Tibial nerve (tissue), 4 donors: Measurements from ENCODE around the gene NTM. TPM values are rescaled to one million over a fixed set of nuclear protein-coding genes. Genes with fewer than 3 reads are reported as not detected.
A peak's percentile ranks its signal among the peaks of the same experiment; 100 is the strongest.
"Not testable (repeated sequence)": the region's sequence is repeated elsewhere in the genome, so short reads cannot be mapped to it uniquely, and the experiment has no call there.

Experiments used
- DNase-seq, 2 donors: peaks; one replicate each; pipeline ENCODE4 v3.0.0-alpha.2; 2019; ENCODE audit warnings: low spot score in 2 of 2
- H3K27ac ChIP-seq, 4 donors: fragments of 200-600 bp; sonication (generic) in 3 of 4; one replicate each; pipeline ENCODE4 v1.5.1; 2017 to 2019; ENCODE audit warnings: mild to moderate bottlenecking in 1 of 4
- H3K27me3 ChIP-seq, 2 donors: fragments of 200-600 bp; sonication (generic) in 1 of 2; one replicate each; pipeline versions ENCODE4 v1.5.1 to v1.6.0; 2017 to 2019
- H3K36me3 ChIP-seq, 3 donors: fragments of 200-600 bp; sonication (generic); one replicate each; pipeline ENCODE4 v1.5.1; 2018 to 2019
- H3K4me1 ChIP-seq, 4 donors: fragments of 200-600 bp; sonication (generic) in 3 of 4; one replicate each; pipeline ENCODE4 v1.5.1; 2017 to 2019
- H3K4me3 ChIP-seq, 4 donors: fragments of 200-600 bp; sonication (generic) in 3 of 4; one replicate each; pipeline ENCODE4 v1.5.1; 2017 to 2019; ENCODE audit warnings: mild to moderate bottlenecking in 1 of 4, moderate library complexity in 1 of 4
- H3K9me3 ChIP-seq, 4 donors: fragments of 200-600 bp; sonication (generic) in 3 of 4; one replicate each; pipeline ENCODE4 v1.5.1; 2017 to 2019
- CTCF ChIP-seq, 5 experiments: fragments of 200-600 bp in 3 of 5; fragments of 450-650 bp in 2 of 5; sonication (generic) in 3 of 5; IDR thresholded peaks; one replicate each; pipeline ENCODE4 v1.5.1; 2016 to 2019; ENCODE audit warnings: antibody characterized with exemption in 5 of 5, mild to moderate bottlenecking in 3 of 5, moderate library complexity in 2 of 5
- EP300 ChIP-seq, 2 donors: sonication (generic); formaldehyde crosslinking; IDR thresholded peaks; one replicate each; pipeline ENCODE4 v1.6.1; 2017; ENCODE audit warnings: antibody characterized with exemption in 2 of 2, mild to moderate bottlenecking in 1 of 2
- POLR2A ChIP-seq, 2 donors: fragments of 450-650 bp; IDR thresholded peaks; one replicate each; pipeline ENCODE4 v1.6.1; 2017; ENCODE audit warnings: antibody characterized with exemption in 2 of 2, mild to moderate bottlenecking in 2 of 2, moderate library complexity in 2 of 2
- WGBS, 2 donors: methylation state at CpG; one replicate each; pipeline ENCODE4 v1.1.5; 2018; 5-methylcytosine and 5-hydroxymethylcytosine counted together
- total RNA-seq, 4 donors: library from RNA; depleted of rRNA; stranded (reverse); fragments of >200 nt; gene quantifications; one replicate each; pipeline ENCODE4 v1.1.0, GENCODE V29; 2016

Gene NTM
- total RNA-seq, 4 donors from 2014 or later, result 3.7 to 11.4 (median 10.8) TPM

- Histone ChIP-seq H3K4me3 (no peak overlapping the region), H3K9me3 (no peaks in the 10 kb centered on the region), H3K36me3 (no peaks in the 10 kb centered on the region), H3K4me1 (peaks cover 0 to 9% (median 0%) of the 10 kb centered on the region in 4 donors), H3K27ac (no peak overlapping the region), H3K27me3 (no peaks in the 10 kb centered on the region)
- DNase-seq, result no peak
- WGBS, 2 donors, result 42 to 54% methylated on average over 3 of the region's 3 CpGs
- no peak for TF ChIP-seq EP300 (IDR thresholded peaks at IDR 0.05)
- TF ChIP-seq POLR2A (IDR thresholded peaks at IDR 0.05), result no peak
- TF ChIP-seq CTCF (IDR thresholded peaks at IDR 0.05), result no peak
Observed at GRCh38 chr11:131486100-131486499, 115.7 kb downstream of the NTM start.

- no peak overlapping the region for H3K27ac ChIP-seq
- no peaks in the 10 kb centered on the region for H3K27me3 ChIP-seq
- no peak overlapping the region for H3K4me3 ChIP-seq
- TF ChIP-seq EP300 (IDR thresholded peaks at IDR 0.05) (no peak), CTCF (IDR thresholded peaks at IDR 0.05) (no peak)
- H3K4me1 ChIP-seq, result peaks cover 0 to 9% (median 0%) of the 10 kb centered on the region in 4 donors
- WGBS, 2 donors, result 51 to 70% methylated on average over 2 of the region's 2 CpGs
- H3K9me3 ChIP-seq, result no peaks in the 10 kb centered on the region
- DNase-seq, result no peak
- H3K36me3 ChIP-seq, result no peaks in the 10 kb centered on the region
Observed at GRCh38 chr11:131486937-131487635, 116.7 kb downstream of the NTM start.

- TF ChIP-seq CTCF (IDR thresholded peaks at IDR 0.05), result no peak
- no peak for TF ChIP-seq POLR2A (IDR thresholded peaks at IDR 0.05)
- no peak for TF ChIP-seq EP300 (IDR thresholded peaks at IDR 0.05)
- Histone ChIP-seq H3K36me3 (no peaks in the 10 kb centered on the region), H3K27me3 (no peaks in the 10 kb centered on the region), H3K9me3 (no peaks in the 10 kb centered on the region), H3K4me1 (peaks cover 0 to 9% (median 0%) of the 10 kb centered on the region in 4 donors), H3K27ac (no peak overlapping the region), H3K4me3 (no peak overlapping the region)
- DNase-seq, result peak in 1 of 2 donors; percentile 9
- WGBS, 2 donors, result 36 to 38% methylated on average over 4 of the region's 4 CpGs
Observed at GRCh38 chr11:131488238-131488637, 117.8 kb downstream of the NTM start.

GRCh38 chr11:131491503-131491902, 121.1 kb downstream of the NTM start:
- no peaks in the 10 kb centered on the region for H3K36me3 ChIP-seq
- WGBS, 2 donors, result 79 to 82% methylated on average over 4 of the region's 4 CpGs
- TF ChIP-seq EP300 (IDR thresholded peaks at IDR 0.05) (no peak), POLR2A (IDR thresholded peaks at IDR 0.05) (no peak), CTCF (IDR thresholded peaks at IDR 0.05) (no peak)

GRCh38 chr11:131495423-131495822, 125.0 kb downstream of the NTM start:
- H3K4me3 ChIP-seq, result no peak overlapping the region
- no peak overlapping the region for H3K27ac ChIP-seq
- TF ChIP-seq POLR2A (IDR thresholded peaks at IDR 0.05) (no peak), CTCF (IDR thresholded peaks at IDR 0.05) (no peak), EP300 (IDR thresholded peaks at IDR 0.05) (no peak)
- no peaks in the 10 kb centered on the region for H3K9me3 ChIP-seq
- no peaks in the 10 kb centered on the region for H3K27me3 ChIP-seq
- no peaks in the 10 kb centered on the region for H3K36me3 ChIP-seq
- H3K4me1 ChIP-seq, result peaks cover 0 to 3% (median 0%) of the 10 kb centered on the region in 4 donors
- peak; percentile 22 to 45 for DNase-seq
- 47 to 57% methylated on average over 6 of the region's 6 CpGs for WGBS, 2 donors

More at GRCh38 chr11:131491503-131491902, 121.1 kb downstream of the NTM start:
- Histone ChIP-seq H3K27me3 (no peaks in the 10 kb centered on the region), H3K4me1 (peaks cover 0 to 12% (median 0%) of the 10 kb centered on the region in 4 donors), H3K9me3 (no peaks in the 10 kb centered on the region), H3K4me3 (no peak overlapping the region), H3K27ac (no peak overlapping the region)
- DNase-seq, result no peak

- not testable (repeated sequence) for H3K4me3 ChIP-seq, H3K9me3 ChIP-seq, H3K36me3 ChIP-seq, H3K27ac ChIP-seq, H3K27me3 ChIP-seq, H3K4me1 ChIP-seq, DNase-seq
- 94 to 98% methylated on average over 5 of the region's 5 CpGs for WGBS, 2 donors
Observed at GRCh38 chr11:131497686-131498085, 127.3 kb downstream of the NTM start.
